DOHH2 (cell line): ENCODE measurements around the gene STOM.

Source experiments
- H3F3A ChIP-seq: fragments of 200-600 bp; sonication (generic), shearing (Covaris generic); 2 replicates; pipeline ENCODE4 v1.6.0; 2016; ENCODE audit warnings: antibody characterized with exemption, mild to moderate bottlenecking; ENCODE audit not compliant: control insufficient read depth, insufficient read depth
- H3K27ac ChIP-seq: fragments of 200-600 bp; sonication (generic); 2 replicates; pipeline ENCODE4 v1.5.1; 2014; ENCODE audit warnings: low read depth, mild to moderate bottlenecking, low read length, moderate library complexity
- H3K27me3 ChIP-seq: fragments of 200-600 bp; sonication (generic); 2 replicates; pipeline ENCODE4 v1.6.1; 2014; ENCODE audit warnings: mild to moderate bottlenecking, low read length, mixed read lengths; ENCODE audit not compliant: control insufficient read depth
- H3K36me3 ChIP-seq: fragments of 200-600 bp; sonication (generic); 2 replicates; pipeline ENCODE4 v1.6.1; 2014; ENCODE audit warnings: mild to moderate bottlenecking, low read length, moderate library complexity, mixed read lengths; ENCODE audit not compliant: control insufficient read depth
- H3K4me1 ChIP-seq: fragments of 200-600 bp; sonication (generic); 2 replicates; pipeline ENCODE4 v1.6.1; 2014; ENCODE audit warnings: mild to moderate bottlenecking, low read length, mixed read lengths; ENCODE audit not compliant: control insufficient read depth
- H3K4me2 ChIP-seq: fragments of 200-600 bp; sonication (generic); 2 replicates; pipeline ENCODE4 v1.6.0; 2014; ENCODE audit warnings: mild to moderate bottlenecking, low read length, moderate library complexity
- H3K4me3 ChIP-seq: fragments of 200-600 bp; sonication (generic); 2 replicates; pipeline ENCODE4 v1.5.1; 2014; ENCODE audit warnings: mild to moderate bottlenecking, low read length, mixed read lengths
- H3K79me2 ChIP-seq: fragments of 200-600 bp; sonication (generic); 2 replicates; pipeline ENCODE4 v1.6.1; 2014; ENCODE audit warnings: mild to moderate bottlenecking, low read length, mixed read lengths; ENCODE audit not compliant: control insufficient read depth
- H3K9me2 ChIP-seq: fragments of 200-600 bp; sonication (generic); replicated peaks from 2 replicates; pipeline ENCODE4 v1.6.1; 2014; ENCODE audit warnings: mild to moderate bottlenecking, low read length, mixed read lengths; ENCODE audit not compliant: control insufficient read depth
- H3K9me3 ChIP-seq: fragments of 200-600 bp; sonication (generic); 2 replicates; pipeline ENCODE4 v1.6.1; 2014; ENCODE audit warnings: antibody characterized with exemption, low read length, mixed read lengths; ENCODE audit not compliant: control insufficient read depth, insufficient read depth
- H4K20me1 ChIP-seq: fragments of 200-600 bp; sonication (generic); 2 replicates; pipeline ENCODE4 v1.6.0; 2014; ENCODE audit warnings: low read depth, mild to moderate bottlenecking, antibody characterized with exemption, low read length, moderate library complexity; ENCODE audit not compliant: control insufficient read depth, insufficient read depth
- CTCF ChIP-seq: fragments of 200-600 bp; sonication (generic); IDR thresholded peaks from one replicate; pipeline ENCODE4 v1.5.1; 2014; ENCODE audit warnings: antibody characterized with exemption, mild to moderate bottlenecking, low read depth, low read length; ENCODE audit not compliant: poor library complexity, severe bottlenecking
- EZH2phosphoT487 ChIP-seq: fragments of 200-600 bp; sonication (generic); IDR thresholded peaks from 2 replicates; pipeline ENCODE4 v1.6.1; 2017; ENCODE audit warnings: borderline replicate concordance, mild to moderate bottlenecking, antibody characterized with exemption, low read length, moderate library complexity, mixed read lengths

Gene STOM

GRCh38 chr9:121333950-121334773, 35.9 kb downstream of the STOM start:
- H3K9me2 ChIP-seq, result no peaks in the 10 kb centered on the region
- no peak overlapping the region for H3K27ac ChIP-seq
- no peak overlapping the region for H3K4me3 ChIP-seq

GRCh38 chr9:121331992-121332685, 37.9 kb downstream of the STOM start:
- H4K20me1 ChIP-seq, result no peaks in the 10 kb centered on the region
- H3K27ac ChIP-seq, result no peak overlapping the region
- no peaks in the 10 kb centered on the region for H3K9me2 ChIP-seq
- H3K4me2 ChIP-seq, result no peak overlapping the region
- no peaks in the 10 kb centered on the region for H3K79me2 ChIP-seq
- peaks cover 3% of the 10 kb centered on the region; the same call in 1 of the 2 replicates for H3K4me1 ChIP-seq
- no peaks in the 10 kb centered on the region for H3F3A ChIP-seq
- H3K36me3 ChIP-seq, result no peaks in the 10 kb centered on the region
- no peaks in the 10 kb centered on the region for H3K27me3 ChIP-seq
- TF ChIP-seq CTCF (no peak), EZH2phosphoT487 (no peak)
- no peak overlapping the region for H3K4me3 ChIP-seq
- H3K9me3 ChIP-seq, result no peaks in the 10 kb centered on the region

More at GRCh38 chr9:121333950-121334773, 35.9 kb downstream of the STOM start:
- Histone ChIP-seq H4K20me1 (no peaks in the 10 kb centered on the region), H3K79me2 (no peaks in the 10 kb centered on the region), H3K9me3 (no peaks in the 10 kb centered on the region), H3K4me2 (no peak overlapping the region), H3F3A (no peaks in the 10 kb centered on the region), H3K27me3 (no peaks in the 10 kb centered on the region), H3K4me1 (peaks cover 3% of the 10 kb centered on the region; the same call in 1 of the 2 replicates), H3K36me3 (no peaks in the 10 kb centered on the region)
- no peak for TF ChIP-seq EZH2phosphoT487
- no peak for TF ChIP-seq CTCF

- TF ChIP-seq EZH2phosphoT487, result no peak
- no peak for TF ChIP-seq CTCF
Observed at GRCh38 chr9:121331549-121331948, 38.5 kb downstream of the STOM start.

More at GRCh38 chr9:121331549-121331948, 38.5 kb downstream of the STOM start:
- Histone ChIP-seq H4K20me1 (no peaks in the 10 kb centered on the region), H3F3A (no peaks in the 10 kb centered on the region), H3K79me2 (no peaks in the 10 kb centered on the region), H3K4me2 (no peak overlapping the region), H3K27ac (no peak overlapping the region), H3K9me2 (no peaks in the 10 kb centered on the region), H3K9me3 (no peaks in the 10 kb centered on the region), H3K4me1 (no peaks in the 10 kb centered on the region), H3K36me3 (no peaks in the 10 kb centered on the region), H3K27me3 (no peaks in the 10 kb centered on the region), H3K4me3 (no peak overlapping the region)
